ENCODE results near the gene XRCC3.

- TF ChIP-seq, protein P1, sequence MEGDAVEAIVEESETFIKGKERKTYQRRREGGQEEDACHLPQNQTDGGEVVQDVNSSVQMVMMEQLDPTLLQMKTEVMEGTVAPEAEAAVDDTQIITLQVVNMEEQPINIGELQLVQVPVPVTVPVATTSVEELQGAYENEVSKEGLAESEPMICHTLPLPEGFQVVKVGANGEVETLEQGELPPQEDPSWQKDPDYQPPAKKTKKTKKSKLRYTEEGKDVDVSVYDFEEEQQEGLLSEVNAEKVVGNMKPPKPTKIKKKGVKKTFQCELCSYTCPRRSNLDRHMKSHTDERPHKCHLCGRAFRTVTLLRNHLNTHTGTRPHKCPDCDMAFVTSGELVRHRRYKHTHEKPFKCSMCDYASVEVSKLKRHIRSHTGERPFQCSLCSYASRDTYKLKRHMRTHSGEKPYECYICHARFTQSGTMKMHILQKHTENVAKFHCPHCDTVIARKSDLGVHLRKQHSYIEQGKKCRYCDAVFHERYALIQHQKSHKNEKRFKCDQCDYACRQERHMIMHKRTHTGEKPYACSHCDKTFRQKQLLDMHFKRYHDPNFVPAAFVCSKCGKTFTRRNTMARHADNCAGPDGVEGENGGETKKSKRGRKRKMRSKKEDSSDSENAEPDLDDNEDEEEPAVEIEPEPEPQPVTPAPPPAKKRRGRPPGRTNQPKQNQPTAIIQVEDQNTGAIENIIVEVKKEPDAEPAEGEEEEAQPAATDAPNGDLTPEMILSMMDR (IDR thresholded peaks at IDR 0.05), result no peak
- TF ChIP-seq POLR2AphosphoS5 (IDR thresholded peaks at IDR 0.05) (no peak), POLR2A (IDR thresholded peaks at IDR 0.05) (no peak)
These were observed 33.2 kb upstream of the XRCC3 start for GRCh38 chr14:103748534-103748857.
